T-helper 1 cell treated with Interleukin-12 subunit alpha and Interleukin-12 subunit beta and Interleukin-4 antibody, amounts not matched to agents 30 μg/mL and 1 μg/mL, for 36 hours (primary cell): Measurements from ENCODE around the gene SLC47A1.
"Not testable (repeated sequence)": the region's sequence is repeated elsewhere in the genome, so short reads cannot be mapped to it uniquely, and the experiment has no call there.

Experiments
- H3K27ac Mint-ChIP-seq: one replicate; pipeline ENCODE4 v1.8.0; 2021; ENCODE audit warnings: mild to moderate bottlenecking, mixed read lengths
- H3K27me3 Mint-ChIP-seq: one replicate; pipeline ENCODE4 v1.8.0; 2021; ENCODE audit warnings: low read depth, mixed read lengths
- H3K36me3 Mint-ChIP-seq: one replicate; pipeline ENCODE4 v1.8.0; 2021; ENCODE audit warnings: low read depth, mixed read lengths
- H3K4me1 Mint-ChIP-seq: one replicate; pipeline ENCODE4 v1.8.0; 2021; ENCODE audit warnings: low read depth, mixed read lengths
- H3K4me3 Mint-ChIP-seq: one replicate; pipeline ENCODE4 v1.8.0; 2021; ENCODE audit warnings: mild to moderate bottlenecking, moderate library complexity, mixed read lengths
- H3K9me3 Mint-ChIP-seq: one replicate; pipeline ENCODE4 v1.8.0; 2021; ENCODE audit warnings: mixed read lengths

Gene SLC47A1

DNA sequence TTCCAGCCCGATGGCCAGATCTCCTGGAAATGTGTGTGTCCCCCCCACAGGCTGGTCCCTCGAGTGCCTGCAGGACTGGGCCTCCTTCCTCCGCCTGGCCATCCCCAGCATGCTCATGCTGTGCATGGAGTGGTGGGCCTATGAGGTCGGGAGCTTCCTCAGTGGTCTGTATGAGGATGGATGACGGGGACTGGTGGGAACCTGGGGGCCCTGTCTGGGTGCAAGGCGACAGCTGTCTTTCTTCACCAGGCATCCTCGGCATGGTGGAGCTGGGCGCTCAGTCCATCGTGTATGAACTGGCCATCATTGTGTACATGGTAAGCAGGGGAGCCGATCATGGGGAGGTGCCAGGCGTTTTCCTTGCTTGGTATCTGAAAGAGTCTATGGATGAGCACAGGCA, 22.1 kb downstream of the SLC47A1 start:
- Mint-ChIP-seq H3K27me3 (peaks cover 4% of the 10 kb centered on the region), H3K4me3 (no peak overlapping the region)

DNA sequence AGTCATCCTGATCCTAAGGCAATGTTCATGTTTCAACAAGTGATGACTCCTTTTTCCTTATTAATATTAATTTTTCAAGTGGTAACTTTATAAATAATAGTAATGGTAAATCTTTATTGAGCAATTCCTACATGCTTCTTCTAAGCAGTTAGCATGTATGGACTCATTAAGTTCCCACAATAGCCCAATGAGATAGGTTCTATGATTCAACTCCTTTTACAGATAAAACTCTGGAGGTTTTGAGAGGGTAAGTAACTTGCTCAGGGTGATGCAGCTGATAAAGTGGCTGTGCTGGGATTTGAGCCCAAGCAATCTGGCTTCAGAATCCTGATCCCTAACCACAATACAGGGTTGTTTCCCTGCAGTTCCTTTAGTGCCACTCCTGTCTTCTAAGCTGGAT, 25.3 kb downstream of the SLC47A1 start:
- Mint-ChIP-seq H3K9me3 (no peaks in the 10 kb centered on the region), H3K4me1 (no peaks in the 10 kb centered on the region), H3K27ac (no peak overlapping the region), H3K36me3 (no peaks in the 10 kb centered on the region), H3K4me3 (no peak overlapping the region), H3K27me3 (peaks cover 4% of the 10 kb centered on the region)

More for the DNA sequence above, 22.1 kb downstream of the SLC47A1 start:
- H3K9me3 Mint-ChIP-seq: no peaks in the 10 kb centered on the region
- no peaks in the 10 kb centered on the region for H3K36me3 Mint-ChIP-seq
- no peak overlapping the region for H3K27ac Mint-ChIP-seq
- no peaks in the 10 kb centered on the region for H3K4me1 Mint-ChIP-seq

DNA sequence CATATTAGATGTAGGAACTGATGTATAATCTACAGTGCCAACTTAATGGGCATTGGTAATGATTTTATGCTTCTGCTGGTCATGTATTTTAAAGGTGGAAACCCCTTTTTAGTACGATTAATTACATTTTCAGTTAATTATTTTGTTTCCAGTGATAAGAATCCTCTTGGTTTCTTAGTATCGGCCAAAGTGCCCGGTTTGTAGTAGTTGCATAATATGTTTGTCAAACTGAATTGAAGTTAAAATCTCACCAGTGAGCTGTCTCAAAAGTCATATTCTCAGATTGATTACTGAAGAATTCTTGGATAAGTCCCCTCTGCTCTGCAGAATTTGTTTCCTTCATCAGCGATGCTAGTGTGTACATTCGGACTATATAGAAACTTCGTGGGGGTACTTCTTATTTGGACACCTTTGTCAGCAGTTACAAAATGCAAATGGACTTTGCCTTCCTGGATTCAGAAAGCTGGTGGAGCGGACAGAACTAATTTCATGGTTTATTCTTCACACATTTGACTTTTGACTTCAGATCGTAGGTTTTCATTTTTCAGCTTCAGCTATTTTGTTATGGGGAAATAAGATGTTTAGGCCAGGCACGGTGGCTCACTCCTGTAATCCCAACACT, 28.2 kb downstream of the SLC47A1 start:
- Mint-ChIP-seq H3K27me3 (peaks cover 2% of the 10 kb centered on the region), H3K36me3 (no peaks in the 10 kb centered on the region), H3K4me1 (no peaks in the 10 kb centered on the region), H3K9me3 (no peaks in the 10 kb centered on the region), H3K4me3 (no peak overlapping the region), H3K27ac (no peak overlapping the region)

DNA sequence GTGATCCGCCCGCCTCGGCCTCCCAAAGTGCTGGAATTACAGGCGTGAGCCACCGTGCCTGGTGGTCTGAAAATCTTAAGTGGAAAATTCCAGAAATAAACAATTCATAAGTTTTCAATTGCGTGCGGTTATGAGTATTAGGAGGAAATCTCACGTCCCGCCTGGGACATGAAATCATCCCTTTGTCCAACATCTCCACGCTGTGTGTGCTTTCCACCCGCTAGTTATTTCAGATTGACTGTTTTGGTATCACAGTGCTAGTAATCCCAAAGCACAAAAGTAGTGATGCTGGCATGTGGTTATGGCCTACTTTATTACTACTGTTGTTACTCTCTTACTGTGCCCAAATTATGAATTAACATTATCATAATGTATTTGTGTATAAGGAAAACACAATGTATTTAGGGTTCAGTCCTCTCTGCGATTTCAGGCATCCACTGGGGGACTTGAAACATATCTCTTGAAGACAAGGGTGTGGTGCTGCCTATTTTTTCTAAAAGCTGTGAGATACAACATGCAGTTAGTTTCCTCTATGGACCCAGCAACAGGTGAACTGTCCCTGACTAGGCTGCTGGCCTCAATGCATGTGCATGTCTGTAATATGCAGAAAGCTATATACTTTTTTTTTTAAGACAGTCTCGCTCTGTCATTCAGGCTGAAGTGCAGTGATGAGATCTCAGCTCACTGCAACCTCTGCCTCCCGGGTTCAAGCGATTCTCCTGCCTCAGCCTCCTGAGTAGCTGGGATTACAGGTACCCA, 32.3 kb downstream of the SLC47A1 start:
- Mint-ChIP-seq H3K36me3 (no peaks in the 10 kb centered on the region), H3K4me3 (no peak overlapping the region), H3K4me1 (no peaks in the 10 kb centered on the region), H3K9me3 (no peaks in the 10 kb centered on the region), H3K27me3 (no peaks in the 10 kb centered on the region), H3K27ac (no peak overlapping the region)

DNA sequence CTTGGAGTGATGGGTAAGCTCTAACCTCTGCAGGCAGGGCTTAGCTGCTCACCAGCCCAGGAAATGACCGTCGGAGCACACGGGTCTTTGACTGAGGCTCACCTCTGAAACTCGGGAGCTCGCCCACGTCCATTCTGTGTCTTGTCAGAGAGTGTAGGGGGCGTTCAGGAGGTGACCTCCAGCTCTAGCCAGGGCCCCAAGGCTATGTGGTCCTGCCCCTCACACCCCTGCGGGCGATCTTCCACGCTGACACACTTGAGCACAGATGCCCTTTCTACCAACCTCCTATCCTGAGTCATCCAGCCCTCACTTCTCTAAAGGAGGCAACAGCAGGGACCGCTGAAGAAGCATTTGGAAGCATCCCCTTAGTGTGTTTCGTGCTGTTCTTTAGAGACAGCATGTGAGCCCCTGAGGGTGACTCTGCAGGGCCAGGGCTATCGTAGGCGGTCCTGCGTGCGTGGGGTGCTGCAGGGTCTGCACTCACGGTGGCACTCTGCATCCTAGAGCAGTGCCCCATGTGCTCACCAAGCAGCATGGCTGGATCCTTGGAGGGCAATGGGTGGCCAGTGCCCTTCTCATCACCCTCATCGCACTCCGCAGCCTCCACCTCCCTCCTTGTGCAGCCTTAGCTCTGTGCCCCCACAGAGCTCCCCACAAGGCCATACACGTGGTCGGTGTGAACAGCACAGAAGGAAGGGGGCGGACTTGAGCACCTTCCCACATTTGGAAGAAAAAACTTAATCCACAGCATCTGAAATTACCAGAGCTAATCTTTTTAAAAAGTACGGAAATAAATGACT, 33.8 kb downstream of the SLC47A1 start:
- H3K27me3 Mint-ChIP-seq: peaks cover 4% of the 10 kb centered on the region
- no peak overlapping the region for H3K4me3 Mint-ChIP-seq
- H3K36me3 Mint-ChIP-seq: no peaks in the 10 kb centered on the region
- no peak overlapping the region for H3K27ac Mint-ChIP-seq
- no peaks in the 10 kb centered on the region for H3K9me3 Mint-ChIP-seq
- no peaks in the 10 kb centered on the region for H3K4me1 Mint-ChIP-seq

DNA sequence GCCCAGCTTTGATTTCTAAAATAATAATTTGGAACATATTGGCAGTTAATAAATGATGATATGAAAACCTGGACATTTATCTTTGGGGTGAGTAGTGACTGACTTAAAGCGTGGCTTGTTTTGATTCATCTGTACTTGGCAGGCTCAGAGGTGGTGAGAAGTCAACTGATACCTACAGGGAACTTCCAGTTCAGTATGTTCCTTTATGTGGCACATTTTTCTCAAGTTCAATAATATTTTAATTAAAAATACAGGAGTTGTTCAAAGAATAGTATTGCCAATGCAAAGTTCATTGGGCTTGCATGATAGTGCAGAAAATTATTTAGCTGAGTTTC, 34.3 kb downstream of the SLC47A1 start:
- H3K36me3 Mint-ChIP-seq: no peaks in the 10 kb centered on the region
- no peak overlapping the region for H3K27ac Mint-ChIP-seq
- no peaks in the 10 kb centered on the region for H3K4me1 Mint-ChIP-seq
- no peaks in the 10 kb centered on the region for H3K9me3 Mint-ChIP-seq
- H3K27me3 Mint-ChIP-seq: peaks cover 4% of the 10 kb centered on the region
- no peak overlapping the region for H3K4me3 Mint-ChIP-seq

DNA sequence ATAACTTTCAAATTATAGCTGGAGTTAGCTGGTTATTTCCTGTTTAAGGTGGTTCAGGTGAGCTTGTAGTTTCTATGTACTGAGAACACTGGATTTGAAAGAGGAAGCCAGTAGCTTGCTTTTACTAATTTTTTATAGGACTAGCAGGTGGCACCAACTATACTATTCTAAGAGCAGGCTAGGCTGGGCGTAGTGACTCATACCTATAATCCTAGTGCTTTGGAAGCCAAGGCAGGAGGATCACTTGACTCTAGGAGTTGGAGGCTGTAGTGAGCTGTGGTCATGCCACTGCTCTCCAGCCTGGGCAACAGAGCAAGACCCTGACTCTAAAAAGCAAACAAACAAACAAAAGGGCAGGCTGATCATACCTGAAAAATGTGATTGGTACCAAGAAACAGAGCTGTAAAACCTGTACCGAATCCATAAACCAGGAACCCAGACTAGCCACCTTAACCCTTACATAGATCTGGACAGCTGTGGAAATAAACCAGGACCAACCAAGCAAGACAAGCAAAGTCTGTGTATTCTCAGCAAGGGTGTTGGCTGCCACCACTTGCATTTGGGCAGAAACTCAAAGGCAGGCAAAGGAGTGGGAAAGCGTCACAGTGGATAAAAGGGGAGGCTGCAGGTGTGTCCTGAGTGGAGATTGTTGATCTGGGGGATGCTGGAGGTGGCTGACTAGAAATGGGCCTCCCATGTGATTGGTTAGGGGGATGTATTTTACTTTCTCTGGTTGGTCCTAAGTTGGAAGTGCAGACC, 36.3 kb downstream of the SLC47A1 start:
- Mint-ChIP-seq H3K27ac (no peak overlapping the region), H3K4me1 (no peaks in the 10 kb centered on the region), H3K4me3 (no peak overlapping the region), H3K36me3 (no peaks in the 10 kb centered on the region), H3K9me3 (no peaks in the 10 kb centered on the region), H3K27me3 (peaks cover 7% of the 10 kb centered on the region)

DNA sequence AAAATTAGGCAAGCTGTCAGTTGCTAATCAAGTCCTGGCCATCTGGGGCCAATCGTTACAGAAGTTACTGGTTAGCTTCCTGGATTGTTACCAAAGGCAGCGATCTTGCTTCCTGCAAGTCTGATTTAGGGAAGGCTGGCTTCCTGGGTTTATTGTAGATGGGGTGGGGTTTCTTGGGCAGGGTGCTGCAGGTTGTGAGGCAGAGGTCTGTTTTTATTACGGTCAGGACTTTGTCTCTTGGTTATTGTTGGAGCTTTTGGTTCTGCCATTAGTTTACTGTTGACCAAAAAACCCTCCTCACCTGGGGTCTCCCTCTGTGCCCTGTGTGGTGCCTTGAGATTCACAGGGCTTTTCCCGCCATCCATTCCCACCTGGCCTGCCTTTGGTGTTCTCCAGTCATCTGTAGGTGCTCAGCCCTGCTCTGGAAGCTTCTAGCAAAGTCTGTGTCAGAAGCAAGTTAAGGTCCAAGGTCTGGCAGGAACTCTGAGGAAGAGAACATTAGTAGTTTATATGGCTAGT, 36.9 kb downstream of the SLC47A1 start:
- Mint-ChIP-seq H3K36me3 (no peaks in the 10 kb centered on the region), H3K27me3 (peaks cover 7% of the 10 kb centered on the region), H3K27ac (no peak overlapping the region), H3K9me3 (no peaks in the 10 kb centered on the region), H3K4me1 (no peaks in the 10 kb centered on the region), H3K4me3 (no peak overlapping the region)

DNA sequence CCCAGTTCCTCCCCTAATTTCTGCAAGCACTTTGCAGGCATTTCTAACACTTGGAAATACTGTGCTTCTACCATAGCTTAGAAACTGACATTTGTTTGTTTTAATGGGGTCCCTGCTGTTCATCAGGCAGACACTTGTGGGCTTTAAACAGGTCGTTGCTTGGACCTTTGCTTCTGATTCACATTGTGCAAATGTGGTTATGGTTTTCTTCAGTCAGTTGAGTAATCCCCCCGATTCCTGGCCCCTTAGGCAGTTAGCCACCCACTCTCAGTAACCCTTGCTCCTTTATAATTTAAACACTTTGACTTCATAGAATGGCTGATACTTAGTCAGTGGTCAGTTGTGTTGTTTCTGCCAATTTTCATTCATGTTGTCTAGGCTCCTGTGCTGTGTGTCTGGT, 39.4 kb downstream of the SLC47A1 start:
- Mint-ChIP-seq H3K27me3 (peaks cover 16% of the 10 kb centered on the region), H3K27ac (no peak overlapping the region), H3K4me3 (no peak overlapping the region), H3K9me3 (no peaks in the 10 kb centered on the region), H3K36me3 (no peaks in the 10 kb centered on the region), H3K4me1 (no peaks in the 10 kb centered on the region)

DNA sequence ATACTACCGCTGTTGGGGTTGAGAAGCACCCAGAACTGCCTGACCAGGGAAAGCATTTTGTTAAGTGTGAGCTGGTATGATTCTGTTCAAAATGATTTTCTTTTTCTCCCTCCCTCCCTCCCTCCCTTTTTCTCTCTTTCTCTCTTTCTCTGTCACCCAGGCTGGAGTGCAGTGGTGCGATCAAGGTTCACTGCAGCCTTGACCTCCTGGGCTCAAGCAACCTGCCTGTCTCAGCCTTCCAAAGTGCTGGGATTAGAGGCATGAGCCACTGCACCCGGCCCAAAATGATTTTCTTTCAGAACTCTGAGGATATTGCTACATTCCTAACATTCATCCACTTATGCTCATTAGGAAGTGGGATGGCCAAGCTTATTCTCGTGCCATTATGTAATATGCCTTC, 41.3 kb downstream of the SLC47A1 start:
- peaks cover 28% of the 10 kb centered on the region for H3K27me3 Mint-ChIP-seq
- H3K27ac Mint-ChIP-seq: no peak overlapping the region
- no peaks in the 10 kb centered on the region for H3K36me3 Mint-ChIP-seq
- H3K4me3 Mint-ChIP-seq: no peak overlapping the region
- no peaks in the 10 kb centered on the region for H3K4me1 Mint-ChIP-seq
- H3K9me3 Mint-ChIP-seq: no peaks in the 10 kb centered on the region

DNA sequence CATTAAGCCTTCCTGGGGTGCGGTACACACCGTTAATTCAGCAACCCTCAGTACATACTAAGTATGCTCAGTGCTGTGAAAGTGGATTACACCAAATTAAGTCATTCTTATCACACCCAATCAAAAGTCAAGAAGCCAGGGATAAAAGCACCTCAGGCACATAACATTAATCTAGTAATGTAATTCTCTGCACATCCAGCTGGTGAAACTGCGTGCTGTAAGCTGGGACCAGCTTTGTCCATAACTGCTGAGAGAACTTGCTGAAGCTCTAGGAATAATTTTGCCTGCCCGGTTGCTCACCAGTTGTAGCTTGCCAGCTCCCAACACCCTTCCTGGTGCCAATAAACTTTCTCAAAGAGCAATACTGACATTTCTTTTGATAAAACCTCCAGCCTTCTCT, 44.9 kb downstream of the SLC47A1 start:
- no peak overlapping the region for H3K27ac Mint-ChIP-seq
- H3K4me3 Mint-ChIP-seq: no peak overlapping the region
- peaks cover 40% of the 10 kb centered on the region for H3K27me3 Mint-ChIP-seq
- no peaks in the 10 kb centered on the region for H3K9me3 Mint-ChIP-seq
- no peaks in the 10 kb centered on the region for H3K36me3 Mint-ChIP-seq
- H3K4me1 Mint-ChIP-seq: no peaks in the 10 kb centered on the region

DNA sequence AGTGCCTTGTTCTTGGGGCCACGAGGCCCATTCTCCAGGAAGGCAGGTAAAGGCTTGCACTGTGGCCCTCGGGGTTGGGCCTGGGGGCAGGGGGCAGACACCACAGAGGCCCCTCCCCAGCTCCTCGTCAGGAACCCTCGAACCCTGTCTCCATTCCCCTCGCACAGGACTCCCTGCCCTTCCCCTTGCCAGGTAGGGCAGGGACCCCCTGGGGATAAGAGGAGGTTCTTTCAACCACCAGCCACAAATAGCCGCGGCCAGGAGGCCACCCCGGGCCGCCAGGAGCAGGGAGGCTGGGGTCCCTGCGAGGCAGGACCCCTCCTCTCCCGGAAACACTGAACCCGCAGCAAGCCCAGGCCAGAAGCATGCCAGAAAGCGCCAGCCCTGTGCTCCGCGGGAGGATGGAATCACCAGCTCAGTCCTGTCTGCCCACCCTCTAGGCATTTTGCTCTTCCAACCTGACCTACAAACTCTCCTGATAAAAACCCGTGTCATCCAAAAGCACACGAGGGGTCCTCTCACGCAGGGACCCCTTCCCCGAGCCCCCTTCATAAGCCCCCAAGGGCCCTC, 45.6 kb downstream of the SLC47A1 start:
- no peak overlapping the region for H3K27ac Mint-ChIP-seq
- H3K4me3 Mint-ChIP-seq: no peak overlapping the region
- peaks cover 40% of the 10 kb centered on the region for H3K27me3 Mint-ChIP-seq
- H3K9me3 Mint-ChIP-seq: no peaks in the 10 kb centered on the region
- no peaks in the 10 kb centered on the region for H3K4me1 Mint-ChIP-seq
- no peaks in the 10 kb centered on the region for H3K36me3 Mint-ChIP-seq

DNA sequence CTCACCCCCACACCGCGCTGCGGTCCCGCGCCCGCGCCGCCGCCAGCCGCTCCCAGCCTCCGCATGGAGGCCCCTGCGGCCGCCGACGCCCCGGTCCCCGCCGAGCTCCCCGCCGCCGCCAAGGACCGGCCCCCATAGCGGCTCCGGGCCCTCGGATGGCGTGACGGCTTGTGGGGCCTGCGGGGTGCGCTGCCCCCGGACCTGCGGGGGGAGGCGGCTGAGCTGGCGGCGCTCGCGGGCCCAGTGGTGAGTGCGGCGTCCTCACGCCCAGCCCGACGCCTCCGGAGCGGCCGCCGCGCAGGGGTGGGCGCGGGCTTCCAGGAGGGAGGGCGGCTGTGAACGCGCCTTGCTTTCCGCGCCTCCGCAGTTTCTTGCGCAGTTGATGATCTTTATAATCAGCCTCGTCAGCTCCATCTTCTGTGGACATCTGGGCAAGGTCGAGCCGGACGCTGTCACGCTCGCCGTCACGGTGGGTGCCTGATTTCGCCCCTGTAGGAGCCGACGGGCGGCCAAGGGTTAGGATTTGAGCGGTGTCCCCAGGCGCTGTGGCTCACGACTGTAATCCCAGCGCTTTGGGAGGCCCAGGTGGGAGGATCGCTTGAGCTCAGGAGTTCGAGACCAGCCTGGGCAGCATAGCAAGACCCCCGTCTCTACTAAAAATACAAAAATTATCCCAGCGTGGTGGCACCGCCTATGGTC, 46.4 kb downstream of the SLC47A1 start:
- no peaks in the 10 kb centered on the region for H3K4me1 Mint-ChIP-seq
- no peak overlapping the region for H3K4me3 Mint-ChIP-seq

DNA sequence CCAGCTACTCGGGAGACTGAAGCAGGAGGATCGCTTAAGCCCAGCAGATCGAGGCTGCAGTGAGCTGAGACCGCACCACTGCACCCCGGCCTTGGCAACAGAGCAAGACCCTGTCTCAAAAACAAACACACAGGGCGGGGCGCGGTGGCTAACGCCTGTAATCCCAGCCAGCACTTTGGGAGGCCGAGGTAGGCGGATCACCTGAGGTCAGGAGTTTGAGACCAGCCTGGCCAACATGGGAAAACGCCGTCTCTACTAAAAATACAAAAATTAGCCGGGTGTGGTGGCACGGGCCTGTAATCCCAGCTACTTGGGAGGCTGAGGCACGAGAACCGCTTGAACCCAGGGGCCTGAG, 46.9 kb downstream of the SLC47A1 start:
- not testable (repeated sequence) for H3K36me3 Mint-ChIP-seq, H3K27ac Mint-ChIP-seq, H3K4me1 Mint-ChIP-seq, H3K9me3 Mint-ChIP-seq, H3K4me3 Mint-ChIP-seq
- H3K27me3 Mint-ChIP-seq: peaks cover 40% of the 10 kb centered on the region

More for the DNA sequence above, 46.4 kb downstream of the SLC47A1 start:
- no peak overlapping the region for H3K27ac Mint-ChIP-seq
- H3K27me3 Mint-ChIP-seq: peaks cover 40% of the 10 kb centered on the region
- no peaks in the 10 kb centered on the region for H3K9me3 Mint-ChIP-seq
- no peaks in the 10 kb centered on the region for H3K36me3 Mint-ChIP-seq
